GM18511 (cell line): ENCODE data around the gene APOO.

Experiments
- ATAC-seq: cut with Tn5 transposase; IDR thresholded peaks from one replicate; pipeline ENCODE4 v1.9.1; 2021; ENCODE audit warnings: mild to moderate bottlenecking, moderate library complexity; ENCODE audit not compliant: unreplicated experiment

Gene APOO

DNA sequence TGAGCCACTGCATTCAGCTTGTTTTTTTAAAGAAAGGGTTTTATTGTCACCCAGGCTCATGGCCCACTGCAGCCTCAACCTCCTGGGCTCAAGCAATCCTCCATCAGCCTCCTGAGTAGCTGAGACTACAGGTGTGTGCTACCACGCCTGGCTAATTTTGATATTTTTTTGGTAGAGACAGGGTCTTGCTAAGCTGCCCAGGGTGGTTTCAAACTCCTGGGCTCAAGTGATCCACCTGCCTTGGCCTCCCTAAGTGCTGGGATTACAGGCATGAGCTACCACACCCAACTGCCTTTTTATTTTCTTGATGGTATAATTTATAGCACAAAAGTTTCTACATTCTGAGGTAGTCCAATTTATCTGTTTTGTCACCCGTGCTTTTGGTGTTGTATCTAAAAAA is 85.9 kb downstream of the APOO start:
- ATAC-seq = no peak

DNA sequence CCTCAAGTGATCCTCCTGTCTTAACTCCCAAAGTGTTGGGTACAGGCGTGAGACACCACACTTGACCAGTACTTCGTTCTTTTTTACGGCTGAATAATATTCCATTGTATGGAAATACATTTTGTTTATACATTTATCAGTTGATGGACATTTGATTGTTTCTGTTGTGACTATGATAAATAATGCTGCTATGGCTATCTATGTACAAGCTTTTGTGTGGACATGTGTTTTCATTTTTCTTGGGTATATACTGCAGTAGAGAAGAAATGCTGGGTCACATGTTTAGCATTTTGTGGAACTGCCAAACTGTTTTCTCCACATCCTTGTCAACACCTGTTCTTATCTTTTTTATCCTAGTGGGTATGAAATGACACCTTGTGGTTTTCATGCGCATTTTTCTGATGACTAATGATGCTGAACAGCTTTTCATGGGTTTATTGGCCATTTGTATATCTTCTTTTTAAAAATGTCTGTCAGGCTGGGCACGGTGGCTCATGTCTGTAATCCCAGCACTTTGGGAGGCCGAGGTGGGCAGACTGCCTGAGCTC is 87.4 kb downstream of the APOO start:
- no peak for ATAC-seq

DNA sequence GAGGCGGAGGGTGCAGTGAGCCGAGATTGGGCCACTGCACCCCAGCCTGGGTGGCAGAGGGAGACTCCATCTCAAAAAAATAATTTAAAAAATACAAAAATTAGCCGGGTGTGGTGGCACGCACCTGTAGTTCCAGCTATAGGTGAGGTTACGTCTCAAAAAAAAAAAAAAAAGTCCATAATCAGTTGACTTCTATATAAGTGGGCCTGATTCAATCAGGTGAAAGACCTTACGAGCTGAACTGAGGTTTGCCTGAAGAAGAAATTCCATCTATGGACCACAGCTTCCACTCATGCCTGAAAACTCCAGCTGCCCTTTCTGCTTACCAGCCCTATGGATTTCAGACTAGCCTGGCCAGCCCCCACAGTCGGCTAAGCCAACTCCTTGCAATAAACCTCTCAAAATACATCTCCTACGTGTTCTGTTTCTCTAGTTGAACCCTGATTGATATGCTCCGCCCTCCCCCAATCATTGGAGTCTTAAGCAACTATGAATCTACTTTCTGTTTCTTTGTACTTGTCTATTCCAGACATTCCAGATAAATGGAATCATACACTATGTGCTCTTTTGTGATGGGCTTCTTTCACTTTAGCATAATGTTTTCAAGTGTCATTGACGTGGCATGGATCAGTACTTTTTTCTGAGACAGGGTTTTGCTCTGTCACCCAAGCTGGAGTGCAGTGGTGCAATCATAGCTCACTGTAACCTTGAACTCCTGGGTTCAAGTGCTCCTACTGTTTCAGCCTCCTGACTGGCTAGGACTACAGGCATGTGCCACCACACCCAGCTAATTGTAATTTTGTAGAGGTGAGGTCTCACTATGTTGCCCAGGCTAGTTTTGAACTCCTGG is 88.1 kb downstream of the APOO start:
- no peak for ATAC-seq

DNA sequence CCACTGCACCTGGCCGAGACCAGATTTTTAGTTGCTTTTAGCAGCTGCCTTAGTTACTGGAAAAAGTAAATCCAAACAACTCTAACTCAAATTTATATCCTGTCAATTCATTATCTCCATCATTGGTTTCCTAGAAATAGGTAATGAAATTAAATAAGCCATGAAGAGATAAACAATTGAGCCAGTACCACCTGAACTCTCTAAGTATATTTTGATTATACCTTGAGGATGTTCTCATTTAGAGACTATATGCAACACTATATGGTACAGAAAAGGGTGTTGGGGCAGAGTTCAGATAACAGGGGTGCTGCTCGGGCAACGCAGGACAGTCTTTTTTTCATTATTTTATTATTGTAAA is 89.8 kb downstream of the APOO start:
- no peak for ATAC-seq

DNA sequence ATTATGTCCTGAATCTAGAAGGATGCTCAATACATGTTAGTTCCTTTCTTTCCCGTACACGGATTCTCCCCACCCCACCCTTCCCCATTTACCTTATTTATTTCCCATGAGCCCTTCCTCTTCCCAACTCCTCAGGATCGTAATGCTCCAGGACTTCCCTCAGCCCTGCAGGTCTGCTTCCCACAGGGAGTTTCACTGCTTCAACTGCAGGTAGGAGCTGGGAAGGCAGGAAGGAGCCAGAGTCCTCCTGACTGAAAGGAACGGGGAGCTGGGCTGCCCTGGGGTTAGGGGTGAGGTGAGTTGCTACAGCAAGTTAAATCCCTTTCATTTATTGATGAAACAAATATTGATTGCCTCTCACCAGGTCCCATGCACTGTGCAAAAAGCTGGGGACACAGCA is 91.6 kb downstream of the APOO start:
- ATAC-seq = no peak

DNA sequence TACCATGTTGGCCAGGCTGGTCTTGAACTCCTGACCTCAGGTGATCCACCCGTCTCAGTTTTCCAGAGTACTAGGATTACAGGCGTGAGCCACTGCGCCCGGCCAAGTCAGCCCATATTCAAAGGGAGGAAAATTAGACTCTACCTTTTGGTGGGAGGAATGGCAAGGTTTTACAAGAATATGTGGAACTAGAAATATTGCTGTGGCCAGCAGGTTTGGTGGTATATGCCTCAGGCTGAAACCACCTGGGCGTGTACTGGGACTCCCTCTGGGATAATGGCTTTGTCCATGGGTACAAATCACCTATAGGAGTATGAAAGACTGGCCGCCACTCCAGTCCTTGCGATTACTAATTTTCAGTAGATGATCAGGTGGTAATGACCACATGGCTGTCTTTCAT is 92.4 kb downstream of the APOO start:
- ATAC-seq = no peak

DNA sequence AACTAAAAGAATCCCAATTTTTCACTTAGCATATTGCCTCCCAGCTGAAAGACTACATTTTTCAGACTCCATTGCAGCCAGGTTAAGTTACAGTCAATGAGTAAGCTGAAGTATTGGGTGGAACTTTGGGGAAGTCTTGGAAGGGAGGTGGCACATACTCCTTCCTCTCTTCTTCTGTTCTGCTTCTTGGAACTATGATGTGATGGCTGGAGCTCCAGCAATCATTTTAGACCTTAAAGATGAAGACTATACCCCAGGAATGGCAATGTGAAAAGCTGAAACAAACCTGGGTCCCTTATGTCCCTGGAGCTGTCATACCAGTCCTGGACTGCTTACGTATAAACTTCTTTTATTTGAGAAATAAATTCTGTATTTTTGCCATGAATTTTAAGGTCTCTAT is 93.9 kb downstream of the APOO start:
- no peak for ATAC-seq

DNA sequence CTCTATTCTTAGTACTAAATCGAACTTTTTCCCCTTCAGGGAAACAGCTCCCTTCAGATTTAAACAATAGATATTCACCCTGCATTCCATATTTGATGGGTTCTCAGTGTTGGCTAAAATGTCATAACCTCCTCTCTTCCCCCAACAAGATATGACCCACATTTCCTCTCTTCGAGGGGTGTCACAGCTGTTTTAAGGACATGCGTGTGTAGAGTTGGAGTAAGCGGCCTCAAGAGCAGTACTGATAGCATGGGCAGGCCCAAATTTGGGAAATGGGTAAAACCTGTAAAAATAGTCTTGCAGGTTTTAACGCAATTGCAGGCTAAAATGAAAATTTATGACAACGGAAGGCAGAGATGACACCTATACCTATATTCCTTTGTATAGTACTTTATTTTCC is 96.1 kb downstream of the APOO start:
- no peak for ATAC-seq

DNA sequence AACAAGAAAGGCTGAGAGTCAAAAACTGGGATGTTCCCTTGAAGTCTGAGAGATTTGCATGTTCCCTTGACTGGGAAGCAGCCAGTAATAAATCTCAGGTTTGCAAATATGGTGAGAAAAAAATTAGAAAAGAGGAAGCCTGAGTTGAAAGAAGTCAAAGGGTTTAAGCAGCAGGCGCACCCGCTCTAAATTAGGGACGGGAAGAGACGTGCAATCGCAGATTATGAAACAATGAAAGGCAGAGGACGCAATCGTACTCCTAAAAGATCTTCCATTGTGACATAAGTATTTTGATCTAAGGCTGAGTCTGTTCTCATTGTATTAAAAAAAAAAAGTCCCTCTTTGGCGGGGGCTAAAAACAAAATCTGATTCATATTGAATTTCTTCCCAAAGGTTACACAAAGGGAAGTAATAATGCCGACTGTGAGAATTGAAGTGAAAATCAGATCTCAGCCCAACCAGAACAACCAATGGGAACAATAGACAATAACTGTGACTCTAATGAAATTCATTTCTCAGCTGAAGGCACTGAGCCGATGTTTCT is 96.6 kb downstream of the APOO start:
- no peak for ATAC-seq

DNA sequence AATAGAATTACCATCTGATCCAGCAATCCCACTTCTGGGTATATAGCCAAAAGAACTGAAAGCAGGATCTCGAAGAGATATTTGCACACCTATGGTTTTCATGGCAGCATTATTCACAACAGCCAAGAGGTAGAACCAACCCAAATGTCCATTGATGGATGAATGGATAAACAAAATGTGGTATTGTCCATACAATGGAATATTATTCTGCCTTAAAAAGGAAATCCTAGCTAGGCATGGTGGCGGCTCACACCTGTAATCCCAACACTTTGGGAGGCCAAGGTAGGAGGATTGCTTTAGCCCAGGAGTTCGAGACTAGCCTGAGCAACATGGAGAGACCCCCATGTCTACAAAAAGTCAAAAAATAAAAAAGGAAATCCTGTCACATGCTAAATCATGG is 97.5 kb downstream of the APOO start:
- ATAC-seq = no peak

DNA sequence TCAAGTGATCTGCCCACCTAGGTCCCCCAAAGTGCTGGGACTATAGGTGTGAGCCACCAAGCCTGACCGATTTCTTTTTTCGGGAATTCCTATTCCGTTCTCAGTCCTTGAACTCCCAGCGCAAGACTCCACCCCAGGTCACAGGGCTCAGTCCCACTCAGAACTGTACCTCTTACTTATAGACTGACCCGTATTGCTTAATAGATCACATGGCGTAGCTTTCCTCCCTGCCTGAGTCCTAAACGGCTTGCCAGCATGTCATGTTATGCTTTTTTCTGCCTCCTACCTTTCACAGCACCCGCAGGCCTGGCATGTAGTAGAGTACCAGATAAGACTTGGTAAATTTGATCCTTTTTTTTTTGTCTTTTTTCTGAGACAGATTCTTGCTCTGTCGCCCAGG is 102.3 kb downstream of the APOO start:
- no peak for ATAC-seq

DNA sequence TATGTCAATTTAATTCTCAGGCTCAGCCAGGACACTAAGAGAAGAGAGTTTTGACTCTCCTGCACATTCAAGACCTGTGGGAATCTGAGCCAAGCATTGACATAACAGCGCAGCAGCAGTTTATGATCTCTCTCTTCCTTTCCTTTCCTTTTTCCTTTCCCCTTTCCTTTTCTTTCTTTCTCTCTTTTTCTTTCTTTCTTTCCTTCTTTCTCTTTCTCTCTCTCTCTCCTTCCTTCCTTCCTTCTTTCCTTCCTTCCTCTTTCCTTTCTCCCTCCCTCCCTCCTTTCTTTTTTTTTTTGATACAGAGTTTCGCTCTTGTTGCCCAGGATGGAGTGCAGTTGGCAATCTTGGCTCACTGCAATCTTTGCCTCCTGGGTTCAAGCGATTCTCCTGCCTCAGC is 103.2 kb downstream of the APOO start:
- ATAC-seq = no peak

DNA sequence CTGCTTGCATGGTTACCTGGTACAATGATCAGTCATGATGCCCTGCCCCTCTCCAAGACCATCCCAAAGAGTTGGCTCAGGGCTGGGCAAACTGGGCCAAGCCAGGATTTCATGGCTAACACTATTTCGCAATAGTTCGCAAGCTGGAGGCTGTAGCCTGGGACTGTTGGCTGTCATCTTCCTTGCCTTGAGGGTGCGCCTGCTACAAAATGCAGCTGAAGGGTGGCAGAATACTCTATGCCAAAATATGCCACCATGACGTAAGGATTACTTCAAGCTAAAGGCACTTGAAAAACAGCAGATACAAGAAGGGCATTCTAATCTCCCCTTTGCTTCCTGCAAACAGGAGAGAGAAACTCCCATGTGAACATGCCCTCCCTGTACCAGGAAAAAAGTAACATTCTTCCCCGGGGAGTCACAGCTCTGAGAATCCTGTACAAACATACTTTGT is 103.8 kb downstream of the APOO start:
- no peak for ATAC-seq

DNA sequence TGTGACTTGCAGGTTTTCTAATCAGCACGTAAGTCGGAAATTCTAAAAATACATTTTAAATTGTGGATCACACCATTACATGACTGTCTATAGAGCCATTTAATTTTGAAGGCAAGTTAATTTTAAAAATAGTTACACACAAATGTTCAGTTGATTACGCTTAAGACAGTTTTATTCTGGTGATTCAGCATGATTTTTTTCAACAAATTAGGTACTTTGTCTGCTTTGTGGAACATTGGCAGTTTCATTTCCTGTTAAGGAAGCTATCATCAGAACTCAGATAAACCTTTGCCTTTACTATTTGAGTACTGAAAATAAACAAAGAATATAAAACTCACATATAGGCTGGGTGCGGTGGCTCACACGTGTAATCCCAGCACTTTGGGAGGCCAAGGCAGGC is 105.3 kb downstream of the APOO start:
- no peak for ATAC-seq

DNA sequence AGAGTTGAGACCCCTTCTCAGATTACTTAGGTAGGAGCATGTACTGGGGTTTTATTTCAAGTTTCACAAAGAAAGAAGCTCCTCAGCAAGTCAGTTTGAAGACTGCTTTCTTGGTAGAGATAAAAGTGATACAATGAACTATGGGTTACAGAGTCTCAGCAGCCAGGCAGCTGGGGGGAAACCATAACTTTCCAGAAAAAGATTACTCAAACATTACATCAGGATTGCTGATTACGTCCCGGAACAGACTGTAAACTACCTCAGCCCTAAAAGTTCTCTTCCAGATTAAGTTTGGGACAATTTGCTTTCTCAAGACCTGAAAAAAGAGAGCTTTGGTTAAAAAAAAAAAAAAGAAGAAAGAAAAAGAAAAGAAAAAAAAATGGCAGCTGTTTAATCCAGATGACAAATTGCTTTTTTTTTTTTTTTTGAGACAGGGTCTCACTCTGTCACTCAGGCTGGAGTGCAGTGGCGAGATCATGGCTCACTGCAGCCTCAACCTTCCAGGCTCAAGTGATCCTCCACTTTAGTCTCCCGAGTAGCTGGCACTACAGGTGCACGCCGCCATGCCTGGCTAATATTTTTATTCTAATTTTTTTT is 108.2 kb downstream of the APOO start:
- no peak for ATAC-seq

DNA sequence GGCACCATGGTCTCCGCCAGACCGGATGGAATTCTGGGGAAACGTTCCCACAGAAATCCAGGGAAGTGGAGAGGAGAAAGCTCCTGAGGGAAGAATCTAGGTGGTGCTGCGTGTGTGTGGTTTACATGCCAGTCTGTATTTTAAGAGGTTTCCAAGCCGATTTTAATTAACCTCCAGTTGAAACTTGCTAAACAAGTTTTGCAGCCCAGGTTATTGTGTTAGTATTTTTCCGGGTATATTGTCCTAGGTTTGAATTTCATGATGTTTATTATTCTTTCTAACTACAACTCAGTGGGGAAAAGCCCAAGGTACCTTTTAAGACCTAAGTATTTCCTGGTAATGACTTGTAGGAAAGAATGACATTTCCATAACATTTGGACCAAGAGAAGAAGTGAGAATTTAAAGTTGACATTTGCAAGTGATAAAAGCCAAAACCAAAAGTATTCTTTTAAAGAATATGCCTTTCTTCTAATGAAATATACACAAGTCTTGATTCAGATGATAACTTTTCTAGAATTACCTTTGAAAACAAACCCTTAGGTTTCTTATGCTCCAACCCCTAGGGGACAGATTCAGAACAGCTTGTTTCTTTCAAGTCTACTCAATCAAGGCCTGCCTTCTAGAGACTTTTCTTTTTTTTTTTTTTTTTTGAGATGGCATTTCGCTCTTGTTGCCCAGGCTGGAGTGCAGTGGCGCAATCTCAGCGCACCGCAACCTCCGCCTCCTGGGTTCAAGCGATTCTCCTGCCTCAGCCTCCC is 110.2 kb downstream of the APOO start:
- no peak for ATAC-seq

DNA sequence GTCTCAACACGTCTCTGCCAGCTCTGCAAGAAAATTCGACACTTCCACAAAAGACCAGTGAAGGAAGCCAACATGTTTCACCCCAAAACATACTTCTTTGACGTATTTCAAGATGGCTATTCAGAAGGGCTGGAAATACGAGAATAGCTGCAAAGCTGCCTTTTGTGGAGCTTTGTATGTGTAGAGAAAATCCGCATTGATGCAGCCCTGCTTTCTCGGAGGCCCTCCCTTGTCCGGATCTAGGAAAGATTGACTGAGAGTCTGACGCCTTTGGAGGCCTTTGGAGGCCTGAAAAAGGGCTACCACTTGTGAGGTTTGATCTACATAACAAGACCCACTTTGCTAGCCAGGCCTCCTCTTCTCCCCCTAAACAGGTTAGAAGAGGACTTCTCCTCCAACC is 112.5 kb downstream of the APOO start:
- no peak for ATAC-seq

DNA sequence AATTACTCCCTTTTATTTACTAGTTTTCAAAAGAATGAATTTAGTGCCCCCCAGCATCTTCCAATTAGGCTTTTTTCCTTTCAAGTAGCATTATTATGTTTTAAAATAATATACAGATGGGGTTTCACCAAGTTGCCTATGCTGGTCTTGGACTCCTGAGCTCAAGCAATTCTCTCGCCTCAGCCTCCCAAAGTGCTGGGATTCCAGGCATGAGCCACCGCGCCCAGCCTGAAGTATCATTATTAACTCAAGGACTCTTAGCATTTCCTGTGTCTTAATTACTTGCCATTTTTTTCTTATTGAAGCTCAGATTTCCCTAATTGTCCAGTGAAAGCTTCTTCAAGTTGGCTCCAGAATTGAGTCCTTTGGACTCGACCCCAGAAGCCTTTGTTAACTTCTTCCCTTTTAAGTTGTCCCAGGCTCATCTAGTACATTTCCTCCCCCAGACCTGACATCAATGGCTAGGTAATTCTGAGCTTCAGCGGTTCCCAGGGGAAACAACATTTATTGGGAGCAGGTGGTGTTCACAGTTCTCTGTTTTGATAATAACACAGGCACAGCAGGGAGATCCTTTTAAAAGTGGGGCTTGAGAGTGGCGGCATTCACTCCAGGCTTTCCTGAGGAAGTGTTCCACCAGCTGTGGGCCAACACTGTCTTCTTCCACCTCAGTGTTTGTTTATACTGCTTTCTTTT is 114.7 kb downstream of the APOO start:
- ATAC-seq = no peak

DNA sequence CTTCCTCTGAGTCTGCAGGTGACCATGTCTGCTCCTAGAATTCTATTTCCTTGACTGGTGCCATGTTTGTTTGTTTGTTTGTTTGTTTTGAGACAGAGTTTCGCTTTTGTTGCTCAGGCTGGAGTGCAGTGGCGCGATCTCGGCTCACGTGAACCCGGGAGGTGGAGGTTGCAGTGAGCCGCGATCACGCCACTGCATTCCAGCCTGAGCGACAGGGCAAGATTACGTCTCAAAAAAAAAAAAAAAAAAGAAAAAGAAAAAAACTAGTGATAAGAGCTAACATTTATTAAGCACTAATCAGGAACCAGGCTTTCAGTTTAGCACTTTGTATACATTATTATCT is 117.6 kb downstream of the APOO start:
- ATAC-seq = no peak

DNA sequence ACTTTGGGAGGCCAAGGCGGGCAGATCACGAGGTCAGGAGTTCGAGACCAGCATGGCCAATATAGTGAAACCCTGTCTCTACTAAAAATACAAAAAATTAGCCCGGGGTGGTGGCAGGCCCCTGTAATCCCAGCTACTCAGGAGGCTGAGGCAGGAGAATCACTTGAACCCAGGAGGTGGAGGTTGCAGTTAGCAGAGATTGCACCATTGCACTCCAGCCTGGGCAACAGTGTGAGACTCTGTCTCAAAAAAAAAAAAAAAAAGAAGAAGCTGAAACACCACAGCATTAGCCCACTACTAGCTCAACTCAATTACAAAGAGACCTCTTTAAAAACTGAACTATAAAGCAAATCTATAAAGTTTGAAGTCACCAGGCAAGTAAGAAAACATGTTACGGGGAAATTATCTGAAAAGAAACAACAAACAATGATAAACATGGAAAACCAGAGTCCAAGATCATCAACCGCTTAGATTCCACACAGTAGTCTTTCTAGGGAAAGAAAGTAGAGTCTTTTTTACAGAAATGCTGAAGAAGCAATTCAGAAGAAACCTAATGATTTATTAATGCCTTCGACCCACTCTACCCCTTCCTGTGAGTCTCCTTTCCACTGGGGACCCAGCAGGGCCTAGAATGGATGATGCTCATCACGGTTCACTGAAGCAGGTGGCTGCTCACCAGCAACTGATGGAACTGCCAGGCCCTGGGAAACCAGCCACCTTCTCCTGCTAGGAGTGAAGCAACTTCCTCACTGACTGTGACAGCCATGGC is 118.2 kb downstream of the APOO start:
- ATAC-seq = no peak
